Karpas-422 (cell line): ENCODE measurements around the gene TMX1. TPM values are rescaled to one million over a fixed set of nuclear protein-coding genes. Genes with fewer than 3 reads are reported as not detected.

Experiments
- DNase-seq: peaks from one replicate; pipeline ENCODE4 v3.0.0-alpha.2; 2015
- H2AFZ ChIP-seq: fragments of 200-600 bp; sonication (generic); 2 replicates; pipeline ENCODE4 v1.6.1; 2014; ENCODE audit warnings: antibody characterized with exemption, low read length, mixed read lengths
- H3K27ac ChIP-seq: fragments of 200-600 bp; sonication (generic); 2 replicates; pipeline ENCODE4 v1.5.1; 2014; ENCODE audit warnings: mild to moderate bottlenecking, low read length, moderate library complexity
- H3K27me3 ChIP-seq: fragments of 200-600 bp; sonication (generic); 2 replicates; pipeline ENCODE4 v1.6.1; 2014; ENCODE audit warnings: low read length, mixed read lengths
- H3K36me3 ChIP-seq: fragments of 200-600 bp; sonication (generic); 2 replicates; pipeline ENCODE4 v1.6.1; 2014; ENCODE audit warnings: low read length, mixed read lengths; ENCODE audit not compliant: insufficient read depth
- H3K4me1 ChIP-seq: fragments of 200-600 bp; sonication (generic); 2 replicates; pipeline ENCODE4 v1.6.1; 2014; ENCODE audit warnings: mild to moderate bottlenecking, low read length, mixed read lengths
- H3K4me2 ChIP-seq: fragments of 200-600 bp; sonication (generic); 2 replicates; pipeline ENCODE4 v1.6.1; 2014; ENCODE audit warnings: low read length, low read depth, mild to moderate bottlenecking; ENCODE audit not compliant: poor library complexity, severe bottlenecking
- H3K4me3 ChIP-seq: fragments of 200-600 bp; sonication (generic); 2 replicates; pipeline ENCODE4 v1.5.1; 2014; ENCODE audit warnings: mild to moderate bottlenecking, antibody characterized with exemption, low read length, mixed read lengths
- H3K79me2 ChIP-seq: fragments of 200-600 bp; sonication (generic); 2 replicates; pipeline ENCODE4 v1.6.1; 2014; ENCODE audit warnings: mild to moderate bottlenecking, low read length, mixed read lengths
- H3K9ac ChIP-seq: fragments of 200-600 bp; sonication (generic); 2 replicates; pipeline ENCODE4 v1.6.0; 2014; ENCODE audit warnings: low read length
- H3K9me2 ChIP-seq: fragments of 200-600 bp; sonication (generic), shearing (Covaris generic); replicated peaks from 2 replicates; pipeline ENCODE4 v1.6.0; 2014; ENCODE audit warnings: mild to moderate bottlenecking, low read length, moderate library complexity; ENCODE audit not compliant: insufficient read depth
- H3K9me3 ChIP-seq: fragments of 300-700, 200-600 bp; sonication (generic); 2 replicates; pipeline ENCODE4 v1.6.1; 2014; ENCODE audit warnings: low read length, mixed read lengths
- H4K20me1 ChIP-seq: fragments of 200-600 bp; sonication (generic); 2 replicates; pipeline ENCODE4 v1.6.1; 2014; ENCODE audit warnings: mild to moderate bottlenecking, antibody characterized with exemption, low read length, low read depth; ENCODE audit not compliant: insufficient read depth
- total RNA-seq: library from RNA; depleted of rRNA; stranded (reverse); fragments of >200 nt; shearing (Covaris generic); gene quantifications from 2 replicates; pipeline ENCODE4 v1.2.3, GENCODE V29; 2014; ENCODE audit warnings: low replicate concordance

Gene TMX1
- total RNA-seq, 1 experiment from 2014 or later: 70.5 TPM

DNA sequence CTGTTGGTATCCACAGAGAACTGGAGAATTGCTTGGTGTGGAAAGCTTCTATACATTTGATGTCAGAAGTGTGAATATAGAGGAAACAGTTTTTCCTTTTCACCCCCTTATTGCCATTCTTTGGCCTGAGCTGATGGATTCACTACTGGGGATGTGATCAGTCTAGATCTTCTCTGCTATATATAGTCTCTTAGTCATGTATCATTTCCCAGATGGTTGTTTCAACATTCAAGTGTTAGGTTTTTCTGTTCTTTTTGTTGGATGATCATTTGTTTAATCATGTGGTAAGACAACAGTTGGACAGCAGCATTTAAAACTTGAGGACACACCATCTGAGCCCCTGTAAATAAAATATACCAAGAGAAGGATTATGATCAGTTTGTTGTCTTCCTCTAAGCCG, 29.6 kb downstream of the TMX1 start:
- Histone ChIP-seq H3K36me3 (peaks cover 27% of the 10 kb centered on the region), H2AFZ (no peak overlapping the region), H3K79me2 (peaks cover 45% of the 10 kb centered on the region), H3K9ac (no peak overlapping the region), H3K9me3 (no peaks in the 10 kb centered on the region), H4K20me1 (no peaks in the 10 kb centered on the region), H3K9me2 (no peaks in the 10 kb centered on the region), H3K4me2 (no peak overlapping the region), H3K27me3 (no peaks in the 10 kb centered on the region), H3K27ac (no peak overlapping the region), H3K4me3 (no peak overlapping the region), H3K4me1 (no peaks in the 10 kb centered on the region)
- DNase-seq: no peak

DNA sequence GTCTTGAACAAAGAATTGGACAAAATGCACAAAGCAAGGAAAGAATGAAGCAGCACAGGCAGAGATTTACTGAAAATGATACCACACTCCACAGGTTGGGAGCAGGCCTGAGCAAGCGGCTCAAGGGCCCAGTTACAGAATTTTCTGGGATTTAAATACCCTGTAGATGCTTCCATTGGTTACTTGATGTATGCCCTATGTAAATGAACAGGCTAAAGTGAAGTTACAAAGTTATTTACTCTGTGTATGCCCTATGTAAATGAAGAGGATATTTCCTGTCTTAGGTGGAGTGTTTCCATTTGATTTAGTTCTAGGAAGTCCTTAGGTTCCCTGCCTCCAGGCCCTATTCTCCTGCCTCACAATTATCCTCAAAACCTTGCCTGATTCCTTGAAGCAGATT, 36.6 kb downstream of the TMX1 start:
- Histone ChIP-seq H2AFZ (no peak overlapping the region), H3K27ac (no peak overlapping the region), H3K79me2 (peaks cover 30% of the 10 kb centered on the region), H3K4me1 (peaks cover 2% of the 10 kb centered on the region; the same call in 1 of the 2 replicates), H3K9me3 (no peaks in the 10 kb centered on the region), H3K36me3 (peaks cover 22% of the 10 kb centered on the region), H3K9me2 (no peaks in the 10 kb centered on the region), H3K4me2 (no peak overlapping the region), H3K27me3 (no peaks in the 10 kb centered on the region), H3K4me3 (no peak overlapping the region), H4K20me1 (no peaks in the 10 kb centered on the region), H3K9ac (no peak overlapping the region)
- no peak for DNase-seq

DNA sequence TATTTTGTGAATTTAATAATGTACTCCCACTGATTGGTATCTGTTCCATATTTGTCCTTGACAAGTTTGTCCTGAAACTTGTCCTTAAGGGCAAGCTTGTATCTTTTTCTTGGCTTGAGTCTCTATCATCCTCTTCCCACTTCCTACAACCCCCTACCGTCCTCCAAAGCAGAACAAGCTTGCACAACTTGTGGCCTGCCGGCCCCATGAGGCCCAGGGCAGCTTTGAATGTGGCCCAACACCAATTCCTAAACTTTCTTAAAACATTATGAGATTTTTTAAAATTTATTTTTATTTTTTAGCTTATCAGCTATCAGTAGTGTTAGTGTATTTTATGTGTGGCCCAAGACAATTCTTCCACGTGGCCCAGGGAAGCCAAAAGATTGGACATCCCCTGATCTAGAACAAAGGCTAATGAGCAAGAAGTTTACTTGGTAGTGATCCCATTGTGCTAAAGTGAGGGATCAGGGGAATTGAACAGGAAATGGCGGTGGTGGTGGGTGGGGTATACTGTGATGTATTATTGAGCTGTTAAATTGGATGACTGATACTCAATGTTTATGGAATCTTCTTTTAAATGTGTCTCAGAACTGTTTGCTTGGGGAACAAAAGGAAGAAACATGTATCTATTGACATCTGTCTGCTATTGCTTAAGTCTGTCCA, 37.8 kb downstream of the TMX1 start:
- Histone ChIP-seq H3K4me3 (no peak overlapping the region), H3K9ac (no peak overlapping the region), H3K36me3 (peaks cover 16% of the 10 kb centered on the region; the same call in 1 of the 2 replicates), H3K27ac (no peak overlapping the region), H3K9me2 (no peaks in the 10 kb centered on the region), H3K9me3 (no peaks in the 10 kb centered on the region), H3K4me2 (no peak overlapping the region), H3K4me1 (peaks cover 14% of the 10 kb centered on the region), H2AFZ (no peak overlapping the region), H3K27me3 (no peaks in the 10 kb centered on the region), H4K20me1 (no peaks in the 10 kb centered on the region), H3K79me2 (peaks cover 21% of the 10 kb centered on the region; the same call in 1 of the 2 replicates)
- DNase-seq: no peak

DNA sequence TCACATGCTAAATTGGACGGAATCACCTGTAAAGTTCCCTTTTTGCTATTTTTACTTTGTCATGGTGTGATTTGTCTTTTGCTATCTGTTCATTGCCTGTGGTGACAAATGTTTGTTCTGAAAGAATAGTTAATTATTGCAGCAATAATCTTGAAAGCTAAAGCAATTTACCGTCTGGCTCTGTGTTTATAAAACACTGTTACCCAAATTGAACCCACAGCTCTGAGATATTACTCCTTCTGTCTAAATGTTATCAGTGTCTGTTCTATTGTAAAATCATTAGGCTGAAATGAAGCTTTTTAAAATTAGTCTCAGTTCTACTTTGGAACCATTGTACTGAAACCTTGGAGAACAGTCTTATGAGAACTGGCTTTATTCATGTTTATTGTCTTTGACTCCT, 42.5 kb downstream of the TMX1 start:
- Histone ChIP-seq H3K4me2 (peak overlapping the region; percentile 13), H2AFZ (no peak overlapping the region), H3K9ac (no peak overlapping the region), H3K27me3 (no peaks in the 10 kb centered on the region), H3K79me2 (peaks cover 17% of the 10 kb centered on the region; the same call in 1 of the 2 replicates), H3K4me1 (peaks cover 43% of the 10 kb centered on the region), H3K36me3 (peaks cover 8% of the 10 kb centered on the region; the same call in 1 of the 2 replicates), H3K4me3 (no peak overlapping the region), H3K27ac (peak overlapping the region; percentile 60), H3K9me3 (no peaks in the 10 kb centered on the region), H3K9me2 (no peaks in the 10 kb centered on the region), H4K20me1 (no peaks in the 10 kb centered on the region)
- no peak for DNase-seq

DNA sequence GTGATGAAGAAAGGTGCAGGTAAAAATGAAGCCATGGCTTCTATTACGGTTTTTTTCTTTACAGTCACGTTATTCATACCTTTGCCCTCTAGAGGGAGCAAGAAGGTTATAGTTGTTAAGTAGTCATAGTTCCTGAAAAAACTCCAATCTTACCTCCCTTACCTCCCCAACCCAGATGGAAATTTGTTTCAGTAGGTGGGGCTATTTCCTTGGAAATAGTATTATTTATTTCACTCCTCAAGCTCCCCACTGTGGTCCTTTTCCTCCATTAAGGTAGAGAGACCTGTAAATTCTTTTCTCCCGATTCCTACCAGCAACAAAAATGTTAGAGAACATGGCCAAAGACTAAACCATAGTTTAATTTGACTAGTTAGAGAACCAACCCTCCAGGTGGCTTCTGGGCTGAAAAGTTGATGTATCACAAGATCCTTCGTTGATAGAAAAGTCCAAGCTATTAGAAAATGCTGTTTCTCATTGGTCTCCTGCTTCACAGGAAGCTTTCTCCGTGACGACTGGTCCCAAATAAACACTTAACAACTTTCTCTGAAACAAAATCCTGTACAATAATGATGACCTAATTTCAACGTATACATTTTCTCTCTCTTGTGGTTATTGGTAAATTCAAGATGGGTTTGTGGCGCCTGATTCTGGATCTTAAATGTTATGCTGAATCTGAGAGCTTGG, 43.5 kb downstream of the TMX1 start:
- Histone ChIP-seq H2AFZ (no peak overlapping the region), H3K4me1 (peaks cover 43% of the 10 kb centered on the region), H3K27me3 (no peaks in the 10 kb centered on the region), H3K4me3 (no peak overlapping the region), H3K9me2 (no peaks in the 10 kb centered on the region), H3K4me2 (no peak overlapping the region), H3K27ac (peak overlapping the region; percentile 60; the same call in 1 of the 2 replicates), H3K79me2 (peaks cover 10% of the 10 kb centered on the region; the same call in 1 of the 2 replicates), H3K9ac (no peak overlapping the region), H3K9me3 (no peaks in the 10 kb centered on the region), H3K36me3 (peaks cover 15% of the 10 kb centered on the region; the same call in 1 of the 2 replicates), H4K20me1 (no peaks in the 10 kb centered on the region)
- peak; percentile 83 for DNase-seq

DNA sequence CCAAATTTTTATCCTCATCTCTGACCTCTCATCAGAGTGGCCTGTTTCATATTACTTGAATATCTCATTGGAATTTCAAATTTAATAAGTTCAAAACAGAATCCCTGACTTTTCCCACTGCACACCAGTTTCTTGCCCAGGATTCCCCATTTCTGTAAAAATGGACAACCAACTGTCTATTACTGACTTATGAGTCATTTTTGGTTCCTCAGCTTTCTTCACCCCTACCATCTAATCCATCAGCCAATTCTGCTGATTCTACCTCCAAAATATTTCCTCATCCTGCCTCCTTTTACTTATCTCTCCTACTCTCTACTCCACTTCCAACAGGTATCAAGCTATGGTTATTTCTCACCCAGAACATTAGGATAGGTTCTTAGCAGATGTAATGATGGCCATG, 44.2 kb downstream of the TMX1 start:
- Histone ChIP-seq H2AFZ (no peak overlapping the region), H3K4me2 (peak overlapping the region; percentile 28), H3K9me3 (no peaks in the 10 kb centered on the region), H3K9me2 (no peaks in the 10 kb centered on the region), H3K36me3 (peaks cover 15% of the 10 kb centered on the region; the same call in 1 of the 2 replicates), H4K20me1 (no peaks in the 10 kb centered on the region), H3K27me3 (no peaks in the 10 kb centered on the region), H3K9ac (no peak overlapping the region), H3K4me1 (peaks cover 43% of the 10 kb centered on the region), H3K4me3 (no peak overlapping the region), H3K79me2 (peaks cover 10% of the 10 kb centered on the region; the same call in 1 of the 2 replicates), H3K27ac (peak overlapping the region; percentile 61)
- DNase-seq: no peak

DNA sequence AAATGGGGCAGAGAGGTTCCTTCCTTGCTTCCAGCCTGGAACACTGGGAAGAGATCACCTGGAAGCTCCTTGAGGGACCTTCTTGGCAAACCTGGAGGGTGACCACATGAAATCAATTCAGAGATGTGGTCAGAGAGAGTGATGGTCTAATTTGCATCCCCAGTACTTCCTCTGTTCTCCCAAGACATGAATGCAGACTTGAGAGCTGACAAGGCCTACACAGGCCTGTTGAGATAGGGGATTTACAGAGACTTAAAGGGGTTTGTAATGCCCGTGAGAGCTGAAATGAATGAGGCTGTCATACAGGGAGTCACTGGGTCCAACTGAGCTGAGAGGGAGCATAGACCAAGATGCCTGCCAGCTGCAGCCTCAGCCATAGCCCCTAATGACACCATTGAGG, 45.1 kb downstream of the TMX1 start:
- Histone ChIP-seq H3K4me1 (peaks cover 43% of the 10 kb centered on the region), H3K79me2 (peaks cover 10% of the 10 kb centered on the region; the same call in 1 of the 2 replicates), H3K4me2 (peak overlapping the region; percentile 28), H3K36me3 (peaks cover 14% of the 10 kb centered on the region; the same call in 1 of the 2 replicates), H3K9me2 (no peaks in the 10 kb centered on the region), H3K9ac (peak overlapping the region; percentile 36), H3K27ac (peak overlapping the region; percentile 61), H3K4me3 (no peak overlapping the region), H3K9me3 (no peaks in the 10 kb centered on the region), H4K20me1 (no peaks in the 10 kb centered on the region), H3K27me3 (no peaks in the 10 kb centered on the region), H2AFZ (no peak overlapping the region)
- peak; percentile 75 for DNase-seq

DNA sequence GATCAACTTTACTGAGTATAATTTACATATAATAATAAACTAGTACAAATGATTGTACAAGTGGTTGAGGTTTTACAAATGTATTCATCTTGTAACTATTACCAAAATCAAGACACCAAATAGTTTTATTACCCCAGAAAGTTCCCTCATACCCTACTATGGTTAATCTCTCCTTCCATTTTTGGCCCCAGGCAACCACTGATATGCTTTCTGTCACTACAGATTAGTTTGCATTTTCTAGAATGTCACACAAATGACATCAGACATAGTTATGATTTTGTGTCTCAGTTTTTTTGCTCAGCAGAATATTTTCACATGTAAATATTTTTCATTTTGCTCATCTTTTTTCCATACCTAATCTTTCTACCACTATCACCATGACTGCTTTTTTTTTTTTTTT, 49.1 kb downstream of the TMX1 start:
- Histone ChIP-seq H2AFZ (no peak overlapping the region), H3K36me3 (peaks cover 8% of the 10 kb centered on the region; the same call in 1 of the 2 replicates), H3K4me3 (no peak overlapping the region), H3K4me1 (peaks cover 18% of the 10 kb centered on the region), H3K79me2 (peaks cover 3% of the 10 kb centered on the region; the same call in 1 of the 2 replicates), H3K9ac (no peak overlapping the region), H3K27ac (no peak overlapping the region), H4K20me1 (no peaks in the 10 kb centered on the region; the same call in 1 of the 2 replicates), H3K27me3 (no peaks in the 10 kb centered on the region), H3K4me2 (no peak overlapping the region), H3K9me2 (no peaks in the 10 kb centered on the region), H3K9me3 (no peaks in the 10 kb centered on the region)
- DNase-seq: no peak
